Esophagus muscularis mucosa (tissue), 4 donors: ENCODE data around the gene DNAH14.

ENCODE experiments used
- EP300 ChIP-seq: sonication (generic); formaldehyde crosslinking; IDR thresholded peaks from one replicate; pipeline ENCODE4 v1.6.1; 2017; ENCODE audit warnings: antibody characterized with exemption
- POLR2AphosphoS5 ChIP-seq, 2 donors: sonication (generic); formaldehyde crosslinking; IDR thresholded peaks; one replicate each; pipeline ENCODE4 v1.6.1; 2017; ENCODE audit warnings: antibody characterized with exemption in 2 of 2
- TF ChIP-seq, protein P1 (sequence below), 3 experiments: fragments of 200-600 bp in 2 of 3; fragments of 450-650 bp in 1 of 3; sonication (generic) in 2 of 3; IDR thresholded peaks; one replicate each; pipeline ENCODE4 v1.5.1; 2017 to 2019; ENCODE audit warnings: antibody characterized with exemption in 3 of 3, mild to moderate bottlenecking in 2 of 3, moderate library complexity in 1 of 3

DNA sequence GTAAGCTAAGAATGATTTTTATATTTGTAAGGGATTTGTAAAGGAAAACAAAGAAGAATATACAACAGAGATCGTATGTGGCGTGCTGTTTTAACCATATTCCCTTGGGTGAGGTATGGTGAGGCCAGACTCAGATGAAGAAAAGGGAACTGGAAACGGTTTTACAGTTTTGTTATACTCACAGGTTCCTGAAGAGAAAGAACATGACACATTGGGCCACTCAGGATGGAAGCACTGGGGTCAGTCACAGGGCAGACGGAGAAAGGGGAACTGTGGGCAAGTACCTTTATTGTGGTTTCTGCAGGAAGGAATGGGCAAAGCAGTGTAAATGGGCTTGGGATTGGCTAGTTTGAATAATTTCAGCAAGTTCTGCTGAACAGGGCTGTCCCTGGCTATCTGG is 321.0 kb downstream of the DNAH14 start:
- TF ChIP-seq EP300 (no peak), POLR2AphosphoS5 (IDR thresholded peaks at IDR 0.05) (no peak)
- TF ChIP-seq, protein P1, sequence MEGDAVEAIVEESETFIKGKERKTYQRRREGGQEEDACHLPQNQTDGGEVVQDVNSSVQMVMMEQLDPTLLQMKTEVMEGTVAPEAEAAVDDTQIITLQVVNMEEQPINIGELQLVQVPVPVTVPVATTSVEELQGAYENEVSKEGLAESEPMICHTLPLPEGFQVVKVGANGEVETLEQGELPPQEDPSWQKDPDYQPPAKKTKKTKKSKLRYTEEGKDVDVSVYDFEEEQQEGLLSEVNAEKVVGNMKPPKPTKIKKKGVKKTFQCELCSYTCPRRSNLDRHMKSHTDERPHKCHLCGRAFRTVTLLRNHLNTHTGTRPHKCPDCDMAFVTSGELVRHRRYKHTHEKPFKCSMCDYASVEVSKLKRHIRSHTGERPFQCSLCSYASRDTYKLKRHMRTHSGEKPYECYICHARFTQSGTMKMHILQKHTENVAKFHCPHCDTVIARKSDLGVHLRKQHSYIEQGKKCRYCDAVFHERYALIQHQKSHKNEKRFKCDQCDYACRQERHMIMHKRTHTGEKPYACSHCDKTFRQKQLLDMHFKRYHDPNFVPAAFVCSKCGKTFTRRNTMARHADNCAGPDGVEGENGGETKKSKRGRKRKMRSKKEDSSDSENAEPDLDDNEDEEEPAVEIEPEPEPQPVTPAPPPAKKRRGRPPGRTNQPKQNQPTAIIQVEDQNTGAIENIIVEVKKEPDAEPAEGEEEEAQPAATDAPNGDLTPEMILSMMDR (IDR thresholded peaks at IDR 0.05) = no peak
